ENCODE results near the gene NEMF.
"Not testable (repeated sequence)": the region's sequence is repeated elsewhere in the genome, so short reads cannot be mapped to it uniquely, and the experiment has no call there.

Gene NEMF

GRCh38 chr14:49876563-49877127 lies 24.1 kb upstream of the NEMF start:
- DNase-seq (ENCODE audit: low spot score): peak; percentile 17

DNA sequence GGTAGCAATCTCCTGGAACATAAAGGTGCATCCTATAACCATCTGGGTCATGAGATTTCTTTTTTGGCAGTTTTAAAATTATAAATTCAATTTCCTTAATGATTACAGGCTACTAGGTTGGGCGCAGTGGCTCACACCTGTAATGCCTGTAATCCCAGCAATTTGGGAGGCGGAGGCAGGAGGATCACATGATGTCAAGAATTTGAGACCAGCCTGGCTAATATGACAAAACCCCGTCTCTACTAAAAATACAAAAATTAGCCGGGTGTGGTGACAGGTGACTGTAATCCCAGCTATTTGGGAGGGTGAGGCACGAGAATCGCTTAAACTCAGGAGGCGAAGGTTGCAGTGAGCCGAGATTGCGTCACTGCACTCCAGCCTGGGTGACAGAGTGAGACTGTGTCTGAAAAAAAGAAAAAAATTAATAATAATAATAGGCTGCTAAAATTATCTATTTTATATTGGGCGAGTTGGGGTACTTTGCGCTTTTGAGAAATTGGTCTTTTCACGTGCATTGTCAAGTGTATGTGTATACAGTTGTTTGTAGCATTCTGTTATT lies 23.1 kb upstream of the NEMF start:
- peak; percentile 9 for DNase-seq (ENCODE audit: low spot score)

GRCh38 chr14:49873548-49873947 lies 21.0 kb upstream of the NEMF start:
- not testable (repeated sequence) for DNase-seq (ENCODE audit: low spot score)

- peak; percentile 13 for DNase-seq (ENCODE audit: low spot score)
These were observed 18.3 kb upstream of the NEMF start for GRCh38 chr14:49870908-49871307.

- DNase-seq (ENCODE audit: low spot score): no peak
These were observed 16.1 kb upstream of the NEMF start for GRCh38 chr14:49868720-49869114.

DNA sequence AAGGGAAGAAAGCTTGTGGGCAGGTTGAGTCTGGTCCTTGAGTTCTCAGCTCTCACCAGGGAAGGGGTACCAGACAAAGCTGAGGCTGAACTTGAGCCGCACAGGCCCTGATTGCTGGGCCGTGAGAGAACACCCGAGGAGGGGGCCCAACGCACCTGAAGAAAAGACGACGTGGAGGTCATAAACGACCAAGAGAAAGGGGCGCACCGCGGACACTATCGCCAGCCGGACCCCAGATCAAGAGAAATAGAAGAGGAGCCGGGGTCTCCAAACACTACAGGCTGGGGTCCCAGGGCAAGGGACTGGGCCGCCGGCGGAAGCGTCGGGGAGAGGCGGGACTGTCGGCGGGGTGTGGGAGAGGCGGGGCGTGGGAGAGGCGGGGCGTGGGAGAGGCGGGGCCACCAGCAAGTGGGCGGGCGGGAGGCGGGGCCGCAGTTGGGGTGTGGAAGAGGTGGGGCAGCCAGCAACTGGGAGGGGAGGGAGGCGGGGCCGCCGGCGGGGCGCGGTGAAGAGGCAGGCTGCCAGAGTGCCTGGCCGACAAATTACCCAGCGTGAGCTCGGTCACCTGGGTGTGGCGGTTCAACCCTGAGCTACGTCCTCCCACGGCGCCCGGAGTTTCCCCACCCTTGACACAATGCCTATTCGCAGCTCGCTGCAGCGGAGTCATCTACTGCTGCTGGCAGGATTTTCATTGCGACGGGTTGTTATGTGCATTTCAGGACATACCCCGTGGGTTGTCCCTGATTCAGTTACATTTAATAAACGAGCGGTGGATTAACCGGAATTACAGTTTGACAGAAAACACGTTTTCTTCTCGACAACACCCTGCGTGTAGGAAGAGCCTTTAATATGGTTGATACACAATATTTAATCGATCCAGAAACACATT lies 15.5 kb upstream of the NEMF start:
- peak; percentile 97 for DNase-seq (ENCODE audit: low spot score)

GRCh38 chr14:49865431-49865859 lies 12.9 kb upstream of the NEMF start:
- peak; percentile 75 for DNase-seq (ENCODE audit: low spot score)

DNA sequence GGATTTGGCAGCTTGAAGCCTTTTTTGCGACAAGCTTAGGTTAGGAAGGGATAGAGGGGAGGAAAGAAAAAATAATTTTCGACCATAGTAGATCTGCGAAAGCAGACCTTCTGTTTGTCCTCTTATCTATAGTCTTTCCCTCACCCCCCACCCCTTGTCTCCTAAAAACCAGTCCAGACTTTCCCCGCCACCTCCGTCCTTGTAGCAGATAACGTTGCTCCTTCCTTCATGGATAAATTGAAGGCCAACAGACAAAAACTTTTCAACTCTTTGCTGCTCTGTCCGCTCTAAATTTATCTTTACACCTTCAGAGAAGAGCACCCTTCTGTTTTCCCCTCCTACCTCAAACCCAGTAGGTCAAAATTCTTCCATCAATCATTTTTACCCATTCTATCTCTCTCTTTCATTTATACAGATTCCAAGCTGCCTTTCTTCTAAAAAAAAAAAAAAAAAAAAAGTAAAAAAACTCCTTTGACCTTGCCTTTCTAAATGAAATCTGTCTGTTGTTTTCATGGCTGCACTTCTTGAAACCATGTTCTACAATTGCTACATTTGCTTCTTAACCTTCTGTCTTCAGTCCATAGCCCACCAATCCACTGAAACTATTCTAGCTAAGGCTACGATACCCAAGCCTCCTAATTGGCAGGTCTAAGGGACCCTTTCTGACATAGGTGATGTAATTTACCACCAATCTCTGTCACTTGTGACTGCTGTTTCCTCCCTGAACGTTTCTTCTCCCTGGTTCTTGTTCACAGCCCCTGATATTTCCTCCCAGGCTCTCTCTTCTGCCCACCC lies 11.1 kb upstream of the NEMF start:
- DNase-seq (ENCODE audit: low spot score): peak; percentile 18

GRCh38 chr14:49862089-49862673 lies 9.6 kb upstream of the NEMF start:
- peak; percentile 92 for DNase-seq (ENCODE audit: low spot score)

DNA sequence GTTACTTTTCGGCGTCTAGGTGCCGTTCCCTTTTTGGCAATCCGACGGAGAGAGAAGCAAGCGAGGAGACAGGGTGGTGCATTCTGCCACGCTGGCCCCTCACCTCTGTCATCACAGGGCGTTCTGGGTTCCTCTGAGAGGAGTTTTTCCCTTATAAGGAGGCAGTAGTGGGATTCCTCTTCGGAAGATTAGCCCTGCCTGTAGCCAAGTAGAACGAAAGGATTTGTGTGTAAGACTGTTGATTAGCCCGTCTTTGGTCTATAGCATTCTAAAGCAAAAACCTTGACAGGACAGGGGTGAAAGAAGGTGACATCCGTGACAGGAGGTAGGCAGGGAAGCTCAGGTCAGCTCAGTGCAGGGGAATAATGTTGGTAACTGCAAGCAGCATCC lies 9.1 kb upstream of the NEMF start:
- DNase-seq (ENCODE audit: low spot score): peak; percentile 78

GRCh38 chr14:49860988-49861698 lies 8.6 kb upstream of the NEMF start:
- no peak for DNase-seq (ENCODE audit: low spot score)

- peak; percentile 6 for DNase-seq (ENCODE audit: low spot score)
These were observed 5.8 kb upstream of the NEMF start for GRCh38 chr14:49858383-49858782.

GRCh38 chr14:49857427-49858003 lies 4.9 kb upstream of the NEMF start:
- DNase-seq (ENCODE audit: low spot score): peak; percentile 15

- peak; percentile 84 for DNase-seq (ENCODE audit: low spot score)
These were observed 1.2 kb upstream of the NEMF start for GRCh38 chr14:49853572-49854375.

GRCh38 chr14:49853158-49853477 lies 530 bp upstream of the NEMF start:
- no peak for DNase-seq (ENCODE audit: low spot score)

- DNase-seq (ENCODE audit: low spot score): no peak
These were observed 775 bp downstream of the NEMF start for GRCh38 chr14:49851813-49852212.

- DNase-seq (ENCODE audit: low spot score): no peak
These were observed 3.3 kb downstream of the NEMF start for GRCh38 chr14:49849213-49849847.

DNA sequence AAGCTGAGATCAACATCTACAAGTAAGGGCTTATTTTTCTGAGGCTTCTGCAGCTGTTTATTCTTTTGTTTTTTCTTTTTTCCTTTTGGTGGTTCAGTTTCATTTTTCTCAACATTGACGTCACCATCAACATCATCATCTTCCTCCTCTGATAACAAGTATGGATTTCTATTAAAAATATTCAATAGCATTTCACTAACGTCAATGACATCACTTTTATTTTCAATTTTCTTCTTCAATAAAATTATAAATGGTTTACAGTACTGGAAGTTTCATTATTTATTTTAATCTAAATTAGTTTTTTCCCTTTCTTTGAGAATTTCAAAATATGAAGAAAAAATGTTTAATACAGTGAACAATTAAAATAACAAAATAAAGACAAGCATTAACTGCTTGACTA lies 23.9 kb downstream of the NEMF start:
- no peak for DNase-seq (ENCODE audit: low spot score)

GRCh38 chr14:49820176-49820575 lies 32.4 kb downstream of the NEMF start:
- DNase-seq (ENCODE audit: low spot score): no peak

GRCh38 chr14:49816844-49817243 lies 35.7 kb downstream of the NEMF start:
- no peak for DNase-seq (ENCODE audit: low spot score)

Measured in ecto neural progenitor cell (in vitro differentiated cells).